WTC11 (cell line): ENCODE results near the gene MARS1. TPM values are rescaled to one million over a fixed set of nuclear protein-coding genes. Genes with fewer than 3 reads are reported as not detected.
A peak's percentile ranks its signal among the peaks of the same experiment; 100 is the strongest.

ENCODE experiments used
- ATAC-seq: fragments of 200-7000 bp; cut with Tn5 transposase; 2 replicates; pipeline ENCODE4 v1.10.0; 2021; ENCODE audit warnings: mild to moderate bottlenecking, moderate library complexity
- CTCF ChIA-PET: fragments of 300-600 bp; sonication (Branson Sonifier 250); formaldehyde crosslinking; loops from one replicate; lab custom pipeline; 2021; ENCODE audit warnings: antibody characterized with exemption; lab: Charles Lee
- POLR2A ChIA-PET: fragments of 350-600 bp; sonication (Branson Sonifier 250); formaldehyde crosslinking; loops from one replicate; lab custom pipeline; 2021; ENCODE audit warnings: antibody characterized with exemption; lab: Charles Lee
- DNase-seq: peaks from one replicate; pipeline ENCODE4 v3.0.0; 2021; ENCODE audit warnings: low spot score
- H3K27ac Mint-ChIP-seq: 2 replicates; pipeline ENCODE4 v1.8.0; 2021; ENCODE audit warnings: mixed read lengths
- H3K27me3 Mint-ChIP-seq: 2 replicates; pipeline ENCODE4 v1.8.0; 2021; ENCODE audit warnings: low read depth, mild to moderate bottlenecking, moderate library complexity, mixed read lengths
- H3K36me3 Mint-ChIP-seq: 2 replicates; pipeline ENCODE4 v1.8.0; 2021; ENCODE audit warnings: mixed read lengths
- H3K4me1 Mint-ChIP-seq: 2 replicates; pipeline ENCODE4 v1.8.0; 2022; ENCODE audit warnings: mixed read lengths
- H3K4me3 Mint-ChIP-seq: 2 replicates; pipeline ENCODE4 v1.8.0; 2021; ENCODE audit warnings: mild to moderate bottlenecking, moderate library complexity, mixed read lengths
- H3K9me3 Mint-ChIP-seq: 2 replicates; pipeline ENCODE4 v1.8.0; 2021; ENCODE audit warnings: mixed read lengths
- ATF6 ChIP-seq: sonication (generic); formaldehyde crosslinking; IDR thresholded peaks from 2 replicates; pipeline ENCODE4 v1.8.1; 2023; ENCODE audit warnings: mild to moderate bottlenecking, missing genetic modification reagents
- CREB1 ChIP-seq: sonication (generic); formaldehyde crosslinking; IDR thresholded peaks from 2 replicates; pipeline ENCODE4 v1.8.0; 2023; ENCODE audit warnings: mild to moderate bottlenecking, missing genetic modification reagents
- CREM ChIP-seq: sonication (generic); formaldehyde crosslinking; IDR thresholded peaks from 2 replicates; pipeline ENCODE4 v1.8.1; 2022; ENCODE audit warnings: mild to moderate bottlenecking, missing genetic modification reagents, moderate library complexity
- CTCF ChIP-seq: fragments of 200-600 bp; IDR thresholded peaks from 2 replicates; pipeline ENCODE4 v1.8.0; 2022; ENCODE audit warnings: antibody characterized with exemption
- E2F1 ChIP-seq: sonication (generic); formaldehyde crosslinking; IDR thresholded peaks from 2 replicates; pipeline ENCODE4 v1.8.0; 2022; ENCODE audit warnings: mild to moderate bottlenecking, missing genetic modification reagents
- EMX1 ChIP-seq: fragments of 250-450 bp; sonication (Bioruptor Pico); IDR thresholded peaks from 2 replicates; pipeline ENCODE4 v1.8.0; 2021; ENCODE audit warnings: mild to moderate bottlenecking
- FOXK1 ChIP-seq: sonication (generic); formaldehyde crosslinking; IDR thresholded peaks from 2 replicates; pipeline ENCODE4 v1.8.0; 2022; ENCODE audit warnings: mild to moderate bottlenecking, moderate library complexity, missing genetic modification reagents
- HMGXB4 ChIP-seq: sonication (generic); formaldehyde crosslinking; IDR thresholded peaks from 2 replicates; pipeline ENCODE4 v1.8.1; 2023; ENCODE audit warnings: mild to moderate bottlenecking, moderate library complexity, missing genetic modification reagents
- JUN ChIP-seq: sonication (generic); formaldehyde crosslinking; IDR thresholded peaks from 2 replicates; pipeline ENCODE4 v1.8.0; 2023; ENCODE audit warnings: mild to moderate bottlenecking, missing genetic modification reagents
- KAT7 ChIP-seq: sonication (generic); formaldehyde crosslinking; IDR thresholded peaks from 2 replicates; pipeline ENCODE4 v1.8.1; 2023; ENCODE audit warnings: missing genetic modification reagents, mild to moderate bottlenecking, borderline replicate concordance
- MAX ChIP-seq: sonication (generic); formaldehyde crosslinking; IDR thresholded peaks from 2 replicates; pipeline ENCODE4 v1.8.0; 2022; ENCODE audit warnings: mild to moderate bottlenecking, missing genetic modification reagents
- NFE2L1 ChIP-seq: sonication (generic); formaldehyde crosslinking; IDR thresholded peaks from 2 replicates; pipeline ENCODE4 v1.8.1; 2023; ENCODE audit warnings: missing genetic modification reagents
- RORB ChIP-seq: fragments of 250-450 bp; sonication (Bioruptor Pico); IDR thresholded peaks from 2 replicates; pipeline ENCODE4 v1.9.0; 2021; ENCODE audit warnings: mild to moderate bottlenecking
- TEAD4 ChIP-seq: sonication (generic); formaldehyde crosslinking; IDR thresholded peaks from 2 replicates; pipeline ENCODE4 v1.8.0; 2022; ENCODE audit warnings: mild to moderate bottlenecking, missing genetic modification reagents
- ZBTB21 ChIP-seq: sonication (generic); formaldehyde crosslinking; IDR thresholded peaks from 2 replicates; pipeline ENCODE4 v1.8.1; 2023; ENCODE audit warnings: mild to moderate bottlenecking, missing genetic modification reagents, borderline replicate concordance
- ZBTB43 ChIP-seq: sonication (generic); formaldehyde crosslinking; IDR thresholded peaks from 2 replicates; pipeline ENCODE4 v1.8.1; 2023; ENCODE audit warnings: mild to moderate bottlenecking, missing genetic modification reagents
- ZNF671 ChIP-seq: fragments of 250-450 bp; sonication (Bioruptor Pico); IDR thresholded peaks from 2 replicates; pipeline ENCODE4 v1.8.0; 2021; ENCODE audit warnings: mild to moderate bottlenecking
- total RNA-seq: library from RNA; stranded (reverse); gene quantifications from 3 replicates; pipeline ENCODE4 v1.2.3, GENCODE V29; 2021

Gene MARS1
- total RNA-seq, 1 experiment from 2014 or later: 367 TPM

GRCh38 chr12:57476162-57476992, 11.5 kb upstream of the MARS1 start:
- POLR2A ChIA-PET: interaction anchor here (0.6 to 1.7 kb wide), 2 partner anchors 11 to 18 kb away, joined by 6 to 8 read pairs; no protein-coding TSS in a partner anchor
- H3K4me1 Mint-ChIP-seq: peaks cover 35% of the 10 kb centered on the region
- H3K9me3 Mint-ChIP-seq: no peaks in the 10 kb centered on the region
- peak overlapping the region; percentile 77 for H3K4me3 Mint-ChIP-seq
- H3K27ac Mint-ChIP-seq: no peak overlapping the region
- no peak for TF ChIP-seq KAT7 (CRISPR knock-in tag)
- no peak for TF ChIP-seq ATF6 (CRISPR knock-in tag)
- TF ChIP-seq ZBTB43 (CRISPR knock-in tag): no peak
- 0 out of 2 replicates have a peak, but pooled peaks have one; percentile 72 for TF ChIP-seq HMGXB4
- no peak for TF ChIP-seq CREB1 (CRISPR knock-in tag)
- TF ChIP-seq FOXK1 (CRISPR knock-in tag): 0 out of 2 replicates have a peak, but pooled peaks have one; percentile 26
- TF ChIP-seq MAX (CRISPR knock-in tag): peak; percentile 17; the same call in 1 of the 2 replicates
- no peak for TF ChIP-seq E2F1 (CRISPR knock-in tag)
- no peak for TF ChIP-seq EMX1
- no peak for TF ChIP-seq CREM (CRISPR knock-in tag)
- no peak for TF ChIP-seq TEAD4
- no peak for TF ChIP-seq JUN (CRISPR knock-in tag)
- TF ChIP-seq NFE2L1 (CRISPR knock-in tag): no peak
- no peak for TF ChIP-seq RORB (CRISPR knock-in tag)
- TF ChIP-seq ZNF671 (CRISPR knock-in tag): no peak
- 0 out of 2 replicates have a peak, but pooled peaks have one; percentile 17 for TF ChIP-seq ZBTB21 (CRISPR knock-in tag)
- TF ChIP-seq CTCF: peak; percentile 63
- DNase-seq (peak; percentile 68), ATAC-seq (peak; percentile 44)
- CTCF ChIA-PET: interaction anchor here (0.6 to 5.0 kb wide), 18 partner anchors 10 to 389 kb away, joined by 3 to 88 read pairs (median 5); partner anchors contain the start of genes GLI1 and SHMT2
- peaks cover 99% of the 10 kb centered on the region for H3K27me3 Mint-ChIP-seq
- no peaks in the 10 kb centered on the region for H3K36me3 Mint-ChIP-seq
